Trophoblast cell (in vitro differentiated cells and primary cell): Measurements from ENCODE around the gene TVP23B.

ENCODE experiments used
- DNase-seq, 2 donors: peaks; one replicate each; pipeline ENCODE4 v3.0.0-alpha.2; 2016
- H2AFZ ChIP-seq: 2 replicates; pipeline ENCODE4 v1.6.1; 2013; ENCODE audit warnings: low read length, moderate library complexity, mild to moderate bottlenecking; ENCODE audit not compliant: insufficient read depth, poor library complexity
- H2AK5ac ChIP-seq: 2 replicates; pipeline ENCODE4 v1.6.1; 2013; ENCODE audit warnings: mild to moderate bottlenecking, low read length
- H2BK120ac ChIP-seq: 2 replicates; pipeline ENCODE4 v1.6.1; 2013; ENCODE audit warnings: low read length, mild to moderate bottlenecking, moderate library complexity; ENCODE audit not compliant: insufficient read depth, poor library complexity
- H2BK12ac ChIP-seq: 2 replicates; pipeline ENCODE4 v1.6.1; 2013; ENCODE audit warnings: mild to moderate bottlenecking, low read length, moderate library complexity
- H2BK5ac ChIP-seq: 2 replicates; pipeline ENCODE4 v1.6.1; 2013; ENCODE audit warnings: low read length, low read depth, moderate library complexity, mild to moderate bottlenecking; ENCODE audit not compliant: poor library complexity
- H3K14ac ChIP-seq: 2 replicates; pipeline ENCODE4 v1.6.1; 2013; ENCODE audit warnings: mild to moderate bottlenecking, low read length
- H3K18ac ChIP-seq: 2 replicates; pipeline ENCODE4 v1.6.1; 2013; ENCODE audit warnings: mild to moderate bottlenecking, low read length
- H3K23ac ChIP-seq: 2 replicates; pipeline ENCODE4 v1.6.1; 2013; ENCODE audit warnings: low read length
- H3K27ac ChIP-seq: 2 replicates; pipeline ENCODE4 v1.5.1; 2013; ENCODE audit warnings: low read depth, mild to moderate bottlenecking, inconsistent platforms, low read length, moderate library complexity
- H3K27me3 ChIP-seq: 2 replicates; pipeline ENCODE4 v1.6.1; 2013; ENCODE audit warnings: inconsistent platforms, mild to moderate bottlenecking, low read length, moderate library complexity; ENCODE audit not compliant: insufficient read depth
- H3K36me3 ChIP-seq, 2 experiments: 1 replicate in 1 of 2; 2 replicates in 1 of 2; pipeline ENCODE4 v1.6.1; 2013; ENCODE audit warnings: low read length in 2 of 2, mild to moderate bottlenecking in 2 of 2, moderate library complexity in 1 of 2; ENCODE audit not compliant: insufficient read depth in 2 of 2, control insufficient read depth in 1 of 2
- H3K4ac ChIP-seq: 2 replicates; pipeline ENCODE4 v1.6.1; 2013; ENCODE audit warnings: low read depth, mild to moderate bottlenecking, low read length, moderate library complexity
- H3K4me1 ChIP-seq, 2 experiments: 1 replicate in 1 of 2; 2 replicates in 1 of 2; pipeline ENCODE4 v1.6.1; 2013; ENCODE audit warnings: low read length in 2 of 2, mild to moderate bottlenecking in 2 of 2, moderate library complexity in 1 of 2; ENCODE audit not compliant: insufficient read depth in 2 of 2, control insufficient read depth in 1 of 2
- H3K4me2 ChIP-seq: 2 replicates; pipeline ENCODE4 v1.6.1; 2013; ENCODE audit warnings: inconsistent platforms, mild to moderate bottlenecking, low read length, moderate library complexity
- H3K4me3 ChIP-seq: 2 replicates; pipeline ENCODE4 v1.5.1; 2013; ENCODE audit warnings: mild to moderate bottlenecking, low read depth, low read length, inconsistent platforms
- H3K79me1 ChIP-seq: one replicate; pipeline ENCODE4 v1.6.1; 2013; ENCODE audit warnings: low read length
- H3K79me2 ChIP-seq: 2 replicates; pipeline ENCODE4 v1.6.1; 2013; ENCODE audit warnings: low read length, mild to moderate bottlenecking; ENCODE audit not compliant: control insufficient read depth, insufficient read depth, poor library complexity
- H3K9ac ChIP-seq: 2 replicates; pipeline ENCODE4 v1.6.1; 2013; ENCODE audit warnings: mild to moderate bottlenecking, low read length
- H3K9me3 ChIP-seq: 2 replicates; pipeline ENCODE4 v1.6.1; 2013; ENCODE audit warnings: low read depth, mild to moderate bottlenecking, control low read depth, inconsistent platforms, low read length; ENCODE audit not compliant: insufficient read depth
- H4K12ac ChIP-seq: 2 replicates; pipeline ENCODE4 v1.6.1; 2013; ENCODE audit warnings: low read depth, mild to moderate bottlenecking, low read length, moderate library complexity
- H4K8ac ChIP-seq: 2 replicates; pipeline ENCODE4 v1.6.1; 2013; ENCODE audit warnings: low read depth, mild to moderate bottlenecking, low read length, moderate library complexity
- H4K91ac ChIP-seq: one replicate; pipeline ENCODE4 v1.6.1; 2013; ENCODE audit warnings: low read depth, mild to moderate bottlenecking, low read length, moderate library complexity
- WGBS: extraction: QIAGEN DNeasy Blood & Tissue Kit; methylation state at CpG from one replicate; pipeline ENCODE4 v1.1.7; 2013; ENCODE audit warnings: missing lambda C conversion rate; ENCODE audit not compliant: insufficient read length, insufficient coverage; ENCODE audit errors: extremely low coverage; 5-methylcytosine and 5-hydroxymethylcytosine counted together

The TVP23B gene

DNA sequence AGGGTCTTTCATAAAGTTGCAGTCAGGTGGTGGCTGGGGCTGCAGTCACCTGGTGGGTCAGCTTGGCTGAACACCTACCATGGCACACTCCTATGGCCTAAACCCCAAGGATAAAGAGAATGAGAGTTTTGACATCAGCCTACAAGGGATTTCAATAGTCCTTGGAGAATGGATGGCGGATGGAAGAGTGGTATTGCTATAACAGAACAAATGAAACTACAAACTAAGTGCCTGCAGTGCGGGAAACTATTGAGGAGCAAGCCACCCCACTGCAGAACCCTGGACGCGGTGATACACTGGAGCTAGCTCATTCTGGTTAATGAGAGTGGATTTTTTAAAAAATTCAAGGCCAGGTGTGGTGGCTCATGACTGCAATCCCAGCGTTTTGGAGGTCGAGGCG, 74.0 kb downstream of the TVP23B start:
- Histone ChIP-seq H3K4ac (no peak overlapping the region), H2BK12ac (no peak overlapping the region), H3K23ac (no peak overlapping the region), H3K27me3 (no peaks in the 10 kb centered on the region), H4K12ac (no peak overlapping the region), H4K91ac (no peak overlapping the region), H3K27ac (no peak overlapping the region), H2BK120ac (no peak overlapping the region), H3K14ac (no peak overlapping the region), H3K79me1 (peaks cover 6% of the 10 kb centered on the region), H3K79me2 (peaks cover 3% of the 10 kb centered on the region), H3K36me3 (no peaks in the 10 kb centered on the region), H3K4me1 (peaks cover 0 to 3% of the 10 kb centered on the region in 2 experiments), H3K18ac (no peak overlapping the region), H2AFZ (no peak overlapping the region), H3K9ac (no peak overlapping the region), H2AK5ac (no peak overlapping the region), H3K4me3 (no peak overlapping the region), H3K4me2 (no peak overlapping the region), H3K9me3 (no peaks in the 10 kb centered on the region), H4K8ac (no peak overlapping the region), H2BK5ac (no peak overlapping the region)
- no CpG with 5 or more reads among the region's 7 CpGs for WGBS
- DNase-seq, result no peak

- no peak overlapping the region for H3K9ac ChIP-seq
- H4K8ac ChIP-seq, result peak overlapping the region; percentile 73
- no peak overlapping the region for H2AK5ac ChIP-seq
- no peak overlapping the region for H3K14ac ChIP-seq
- no peaks in the 10 kb centered on the region for H3K27me3 ChIP-seq
- H3K23ac ChIP-seq, result no peak overlapping the region
- no peaks in the 10 kb centered on the region for H3K36me3 ChIP-seq
- peaks cover 0 to 3% of the 10 kb centered on the region in 2 experiments for H3K4me1 ChIP-seq
- DNase-seq, result peak; percentile 91 to 97
- no peak overlapping the region for H3K4ac ChIP-seq
- peak overlapping the region; percentile 60 for H4K12ac ChIP-seq
- H2BK12ac ChIP-seq, result no peak overlapping the region
- WGBS, result no CpG with 5 or more reads among the region's 29 CpGs
- H3K9me3 ChIP-seq, result no peaks in the 10 kb centered on the region
- no peak overlapping the region for H2BK120ac ChIP-seq
- H3K79me2 ChIP-seq, result peaks cover 3% of the 10 kb centered on the region
- H3K18ac ChIP-seq, result no peak overlapping the region
- peak overlapping the region; percentile 88 for H3K4me2 ChIP-seq
- H4K91ac ChIP-seq, result no peak overlapping the region
- peak overlapping the region; percentile 33 for H2AFZ ChIP-seq
- no peak overlapping the region for H3K27ac ChIP-seq
- H3K79me1 ChIP-seq, result peaks cover 6% of the 10 kb centered on the region
- peak overlapping the region; percentile 67 for H3K4me3 ChIP-seq
- no peak overlapping the region for H2BK5ac ChIP-seq
Measured at GRCh38 chr17:18855831-18856569, 75.0 kb downstream of the TVP23B start.
